ENCODE measurements around the gene SRRM4.
A peak's percentile ranks its signal among the peaks of the same experiment; 100 is the strongest.

Gene SRRM4

DNA sequence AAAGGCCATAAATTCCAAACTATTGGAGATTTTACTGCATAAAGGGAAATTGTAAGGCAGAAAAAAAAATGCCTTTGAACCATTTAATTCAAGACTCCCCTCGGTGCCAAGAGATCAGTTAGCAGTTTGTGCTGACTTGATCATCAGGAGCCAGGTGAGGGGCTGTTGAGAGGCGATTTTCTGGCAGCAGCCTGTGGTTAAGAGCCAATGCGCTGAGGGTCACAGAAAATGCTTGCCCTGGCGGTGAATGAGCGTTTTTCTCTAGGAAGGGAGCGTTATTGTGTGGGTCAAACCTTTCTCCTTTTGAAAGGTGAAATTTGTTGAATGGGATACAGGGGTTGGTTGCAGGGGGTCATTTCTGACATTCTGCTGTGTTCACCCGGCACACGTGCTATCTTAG lies 4.7 kb downstream of the SRRM4 start (continued):
- TF ChIP-seq, protein P1, sequence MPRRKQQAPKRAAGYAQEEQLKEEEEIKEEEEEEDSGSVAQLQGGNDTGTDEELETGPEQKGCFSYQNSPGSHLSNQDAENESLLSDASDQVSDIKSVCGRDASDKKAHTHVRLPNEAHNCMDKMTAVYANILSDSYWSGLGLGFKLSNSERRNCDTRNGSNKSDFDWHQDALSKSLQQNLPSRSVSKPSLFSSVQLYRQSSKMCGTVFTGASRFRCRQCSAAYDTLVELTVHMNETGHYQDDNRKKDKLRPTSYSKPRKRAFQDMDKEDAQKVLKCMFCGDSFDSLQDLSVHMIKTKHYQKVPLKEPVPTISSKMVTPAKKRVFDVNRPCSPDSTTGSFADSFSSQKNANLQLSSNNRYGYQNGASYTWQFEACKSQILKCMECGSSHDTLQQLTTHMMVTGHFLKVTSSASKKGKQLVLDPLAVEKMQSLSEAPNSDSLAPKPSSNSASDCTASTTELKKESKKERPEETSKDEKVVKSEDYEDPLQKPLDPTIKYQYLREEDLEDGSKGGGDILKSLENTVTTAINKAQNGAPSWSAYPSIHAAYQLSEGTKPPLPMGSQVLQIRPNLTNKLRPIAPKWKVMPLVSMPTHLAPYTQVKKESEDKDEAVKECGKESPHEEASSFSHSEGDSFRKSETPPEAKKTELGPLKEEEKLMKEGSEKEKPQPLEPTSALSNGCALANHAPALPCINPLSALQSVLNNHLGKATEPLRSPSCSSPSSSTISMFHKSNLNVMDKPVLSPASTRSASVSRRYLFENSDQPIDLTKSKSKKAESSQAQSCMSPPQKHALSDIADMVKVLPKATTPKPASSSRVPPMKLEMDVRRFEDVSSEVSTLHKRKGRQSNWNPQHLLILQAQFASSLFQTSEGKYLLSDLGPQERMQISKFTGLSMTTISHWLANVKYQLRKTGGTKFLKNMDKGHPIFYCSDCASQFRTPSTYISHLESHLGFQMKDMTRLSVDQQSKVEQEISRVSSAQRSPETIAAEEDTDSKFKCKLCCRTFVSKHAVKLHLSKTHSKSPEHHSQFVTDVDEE (CRISPR knock-in tag; IDR thresholded peaks at IDR 0.05): no peak
- TF ChIP-seq GLIS3 (CRISPR knock-in tag; IDR thresholded peaks at IDR 0.05): no peak
- TF ChIP-seq ESRRG (CRISPR knock-in tag; IDR thresholded peaks at IDR 0.05): no peak
- no peak for TF ChIP-seq PPARA (CRISPR knock-in tag; IDR thresholded peaks at IDR 0.05; ENCODE audit: borderline replicate concordance)
- no peak for TF ChIP-seq ZNF565 (CRISPR knock-in tag; conservative IDR thresholded peaks at IDR 0.05; ENCODE audit: low read depth)

GRCh38 chr12:118999107-118999506 lies 17.8 kb downstream of the SRRM4 start:
- no peak for ATAC-seq
- TF ChIP-seq CREB5 (CRISPR knock-in tag; IDR thresholded peaks at IDR 0.05; ENCODE audit: low read depth) (no peak), CSRNP3 (CRISPR knock-in tag; IDR thresholded peaks at IDR 0.05) (no peak), PPARA (CRISPR knock-in tag; IDR thresholded peaks at IDR 0.05; ENCODE audit: borderline replicate concordance) (no peak), BACH2 (CRISPR knock-in tag; IDR thresholded peaks at IDR 0.05; ENCODE audit: borderline replicate concordance) (no peak), ARNTL (CRISPR knock-in tag; IDR thresholded peaks at IDR 0.05; ENCODE audit: borderline replicate concordance, low read depth) (no peak)

- TF ChIP-seq SNAI2 (CRISPR knock-in tag; IDR thresholded peaks at IDR 0.05) (no peak), ZFP30 (CRISPR knock-in tag; IDR thresholded peaks at IDR 0.05) (no peak), OSR1 (CRISPR knock-in tag; IDR thresholded peaks at IDR 0.05) (no peak), ZNF565 (CRISPR knock-in tag; conservative IDR thresholded peaks at IDR 0.05; ENCODE audit: low read depth) (no peak), ZNF8 (CRISPR knock-in tag; IDR thresholded peaks at IDR 0.05) (no peak)
- TF ChIP-seq, protein P1 (CRISPR knock-in tag; IDR thresholded peaks at IDR 0.05): no peak
- ATAC-seq: no peak
Observed at GRCh38 chr12:119005085-119005484, 23.7 kb downstream of the SRRM4 start.

GRCh38 chr12:119005913-119006312 lies 24.6 kb downstream of the SRRM4 start:
- TF ChIP-seq TOX (CRISPR knock-in tag; IDR thresholded peaks at IDR 0.05; ENCODE audit: borderline replicate concordance) (no peak), TCF4 (CRISPR knock-in tag; IDR thresholded peaks at IDR 0.05; ENCODE audit: borderline replicate concordance) (peak; percentile 23; the same call in 1 of the 2 replicates)
- no peak for ATAC-seq

DNA sequence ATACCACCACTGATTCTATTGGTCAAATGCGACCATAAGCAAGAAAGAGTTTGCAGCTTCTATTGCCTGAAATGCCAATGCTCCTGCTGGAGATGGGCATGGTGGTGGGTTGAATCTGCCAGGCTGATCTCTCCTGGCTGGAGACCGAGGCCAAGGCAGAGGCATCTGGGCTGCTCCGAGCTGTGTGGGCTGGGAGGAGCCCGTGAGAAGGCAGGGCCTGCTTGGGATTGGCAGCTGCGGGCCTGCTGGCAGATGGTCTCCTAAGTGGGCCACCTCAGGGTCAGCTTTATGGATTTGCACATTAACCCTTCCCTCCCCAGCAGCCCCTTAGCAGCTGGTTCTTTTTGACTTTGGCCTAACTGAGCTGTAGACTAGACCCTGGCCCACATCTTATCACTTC lies 25.4 kb downstream of the SRRM4 start:
- ATAC-seq: peak; percentile 44; the same call in 1 of the 3 replicates
- no peak for TF ChIP-seq ZFP3 (CRISPR knock-in tag; IDR thresholded peaks at IDR 0.05)
- TF ChIP-seq CSRNP3 (CRISPR knock-in tag; IDR thresholded peaks at IDR 0.05): no peak
- TF ChIP-seq BACH2 (CRISPR knock-in tag; IDR thresholded peaks at IDR 0.05; ENCODE audit: borderline replicate concordance): no peak
- TF ChIP-seq, protein P1 (CRISPR knock-in tag; IDR thresholded peaks at IDR 0.05): no peak
- TF ChIP-seq ESRRG (CRISPR knock-in tag; IDR thresholded peaks at IDR 0.05): no peak
- TF ChIP-seq OSR1 (CRISPR knock-in tag; IDR thresholded peaks at IDR 0.05): no peak
- TF ChIP-seq TCF4 (CRISPR knock-in tag; IDR thresholded peaks at IDR 0.05; ENCODE audit: borderline replicate concordance): no peak
- TF ChIP-seq CREB5 (CRISPR knock-in tag; IDR thresholded peaks at IDR 0.05; ENCODE audit: low read depth): no peak
- TF ChIP-seq CSDC2 (CRISPR knock-in tag; IDR thresholded peaks at IDR 0.05): no peak
- no peak for TF ChIP-seq ISL1 (CRISPR knock-in tag; IDR thresholded peaks at IDR 0.05)
- no peak for TF ChIP-seq SNAI2 (CRISPR knock-in tag; IDR thresholded peaks at IDR 0.05)

All from SK-N-SH treated with all-trans-retinoic acid at 6 μM for 48 hours (cell line).